ENCODE data around the gene PRRC2B.
A peak's percentile ranks its signal among the peaks of the same experiment; 100 is the strongest.
"Not testable (repeated sequence)": the region's sequence is repeated elsewhere in the genome, so short reads cannot be mapped to it uniquely, and the experiment has no call there.

PRRC2B gene

GRCh38 chr9:131457746-131458145 is 63.9 kb downstream of the PRRC2B start:
- peaks cover 5% of the 10 kb centered on the region for H3K4me1 Mint-ChIP-seq
- H3K27ac Mint-ChIP-seq = no peak overlapping the region
- H3K36me3 Mint-ChIP-seq = peaks cover 73% of the 10 kb centered on the region
- no peak for ATAC-seq
- H3K27me3 Mint-ChIP-seq = no peaks in the 10 kb centered on the region
- H3K4me3 Mint-ChIP-seq = no peak overlapping the region
- H3K9me3 Mint-ChIP-seq = no peaks in the 10 kb centered on the region

GRCh38 chr9:131459056-131459455 is 65.2 kb downstream of the PRRC2B start:
- H3K9me3 Mint-ChIP-seq = no peaks in the 10 kb centered on the region
- no peak for ATAC-seq
- H3K27me3 Mint-ChIP-seq = no peaks in the 10 kb centered on the region
- H3K27ac Mint-ChIP-seq = no peak overlapping the region
- peaks cover 63% of the 10 kb centered on the region for H3K36me3 Mint-ChIP-seq
- peaks cover 5% of the 10 kb centered on the region for H3K4me1 Mint-ChIP-seq
- no peak overlapping the region for H3K4me3 Mint-ChIP-seq

- Mint-ChIP-seq H3K4me1 (peaks cover 5% of the 10 kb centered on the region), H3K4me3 (no peak overlapping the region), H3K9me3 (no peaks in the 10 kb centered on the region), H3K36me3 (peaks cover 66% of the 10 kb centered on the region), H3K27ac (no peak overlapping the region), H3K27me3 (no peaks in the 10 kb centered on the region)
- no peak for ATAC-seq
Measured at GRCh38 chr9:131461166-131461565, 67.3 kb downstream of the PRRC2B start.

- Mint-ChIP-seq H3K4me1 (peaks cover 5% of the 10 kb centered on the region), H3K27me3 (no peaks in the 10 kb centered on the region), H3K4me3 (no peak overlapping the region), H3K27ac (no peak overlapping the region), H3K36me3 (peaks cover 68% of the 10 kb centered on the region), H3K9me3 (no peaks in the 10 kb centered on the region)
- ATAC-seq = no peak
Measured at GRCh38 chr9:131464354-131465000, 70.6 kb downstream of the PRRC2B start.

GRCh38 chr9:131465401-131465800 is 71.5 kb downstream of the PRRC2B start:
- Mint-ChIP-seq H3K36me3 (peaks cover 69% of the 10 kb centered on the region), H3K27ac (no peak overlapping the region), H3K27me3 (no peaks in the 10 kb centered on the region), H3K9me3 (no peaks in the 10 kb centered on the region), H3K4me1 (peaks cover 5% of the 10 kb centered on the region), H3K4me3 (no peak overlapping the region)
- no peak for ATAC-seq

- Mint-ChIP-seq H3K9me3 (no peaks in the 10 kb centered on the region), H3K36me3 (peaks cover 67% of the 10 kb centered on the region), H3K4me1 (no peaks in the 10 kb centered on the region), H3K27me3 (no peaks in the 10 kb centered on the region), H3K4me3 (no peak overlapping the region), H3K27ac (no peak overlapping the region)
- ATAC-seq = no peak
Measured at GRCh38 chr9:131467214-131467935, 73.5 kb downstream of the PRRC2B start.

GRCh38 chr9:131468031-131468430 is 74.1 kb downstream of the PRRC2B start:
- no peaks in the 10 kb centered on the region for H3K4me1 Mint-ChIP-seq
- no peak overlapping the region for H3K4me3 Mint-ChIP-seq
- no peak overlapping the region for H3K27ac Mint-ChIP-seq
- no peak for ATAC-seq
- no peaks in the 10 kb centered on the region for H3K27me3 Mint-ChIP-seq
- peaks cover 74% of the 10 kb centered on the region for H3K36me3 Mint-ChIP-seq
- no peaks in the 10 kb centered on the region for H3K9me3 Mint-ChIP-seq

- no peak overlapping the region for H3K27ac Mint-ChIP-seq
- H3K4me1 Mint-ChIP-seq = no peaks in the 10 kb centered on the region
- H3K9me3 Mint-ChIP-seq = no peaks in the 10 kb centered on the region
- H3K36me3 Mint-ChIP-seq = peaks cover 81% of the 10 kb centered on the region
- no peak for ATAC-seq
- H3K27me3 Mint-ChIP-seq = no peaks in the 10 kb centered on the region
- no peak overlapping the region for H3K4me3 Mint-ChIP-seq
Measured at GRCh38 chr9:131469356-131469755, 75.5 kb downstream of the PRRC2B start.

- Mint-ChIP-seq H3K27ac (no peak overlapping the region), H3K4me3 (no peak overlapping the region), H3K36me3 (peaks cover 81% of the 10 kb centered on the region), H3K9me3 (no peaks in the 10 kb centered on the region), H3K4me1 (no peaks in the 10 kb centered on the region), H3K27me3 (no peaks in the 10 kb centered on the region)
- no peak for ATAC-seq
Measured at GRCh38 chr9:131469951-131470350, 76.1 kb downstream of the PRRC2B start.

GRCh38 chr9:131470581-131470991 is 76.7 kb downstream of the PRRC2B start:
- Mint-ChIP-seq H3K4me1 (no peaks in the 10 kb centered on the region), H3K27me3 (no peaks in the 10 kb centered on the region), H3K9me3 (no peaks in the 10 kb centered on the region), H3K27ac (no peak overlapping the region), H3K36me3 (peaks cover 81% of the 10 kb centered on the region), H3K4me3 (no peak overlapping the region)
- no peak for ATAC-seq

GRCh38 chr9:131472085-131472484 is 78.2 kb downstream of the PRRC2B start:
- H3K27ac Mint-ChIP-seq, H3K9me3 Mint-ChIP-seq, H3K4me3 Mint-ChIP-seq, H3K4me1 Mint-ChIP-seq, ATAC-seq, H3K27me3 Mint-ChIP-seq: not testable (repeated sequence)
- H3K36me3 Mint-ChIP-seq = peaks cover 79% of the 10 kb centered on the region

GRCh38 chr9:131473198-131473885 is 79.5 kb downstream of the PRRC2B start:
- Mint-ChIP-seq H3K27me3 (no peaks in the 10 kb centered on the region), H3K27ac (peak overlapping the region; percentile 32), H3K4me1 (peaks cover 4% of the 10 kb centered on the region), H3K4me3 (no peak overlapping the region), H3K9me3 (no peaks in the 10 kb centered on the region), H3K36me3 (peaks cover 79% of the 10 kb centered on the region)
- no peak for ATAC-seq

- Mint-ChIP-seq H3K27me3 (no peaks in the 10 kb centered on the region), H3K4me3 (no peak overlapping the region), H3K4me1 (peaks cover 6% of the 10 kb centered on the region), H3K27ac (peak overlapping the region; percentile 32), H3K36me3 (peaks cover 81% of the 10 kb centered on the region), H3K9me3 (no peaks in the 10 kb centered on the region)
- ATAC-seq = no peak
Measured at GRCh38 chr9:131473891-131474290, 80.0 kb downstream of the PRRC2B start.

- Mint-ChIP-seq H3K9me3 (no peaks in the 10 kb centered on the region), H3K4me1 (peaks cover 6% of the 10 kb centered on the region), H3K36me3 (peaks cover 82% of the 10 kb centered on the region), H3K27ac (peak overlapping the region; percentile 58), H3K27me3 (no peaks in the 10 kb centered on the region), H3K4me3 (no peak overlapping the region)
- ATAC-seq = no peak
Measured at GRCh38 chr9:131474711-131475110, 80.8 kb downstream of the PRRC2B start.

GRCh38 chr9:131475111-131475955 is 81.4 kb downstream of the PRRC2B start:
- peaks cover 76% of the 10 kb centered on the region for H3K36me3 Mint-ChIP-seq
- peaks cover 6% of the 10 kb centered on the region for H3K4me1 Mint-ChIP-seq
- H3K27me3 Mint-ChIP-seq = no peaks in the 10 kb centered on the region
- no peaks in the 10 kb centered on the region for H3K9me3 Mint-ChIP-seq
- no peak overlapping the region for H3K4me3 Mint-ChIP-seq
- H3K27ac Mint-ChIP-seq = peak overlapping the region; percentile 58
- no peak for ATAC-seq

Data from stimulated activated memory B cell treated with anti-CD40 and anti-IgM and Interleukin-4, amounts not matched to agents 10 μg/mL and 1 μg/mL and 100 μg/mL, for 72 hours (primary cell).